Heart left ventricle (tissue), 16 donors: ENCODE results near the gene PMEL. TPM values are rescaled to one million over a fixed set of nuclear protein-coding genes. Genes with fewer than 3 reads are reported as not detected.

Experiments
- ATAC-seq, 4 donors: fragments of 200-7000 bp; cut with Tn5 transposase; one replicate each; pipeline ENCODE4 v1.9.1; 2020 to 2022; ENCODE audit warnings: moderate library complexity in 4 of 4, mild to moderate bottlenecking in 3 of 4, moderate number of reproducible peaks in 1 of 4
- DNase-seq, 5 donors: peaks; one replicate each; pipeline ENCODE4 v3.0.0-alpha.2; 2020
- H3K27ac ChIP-seq, 12 donors: fragments of 200-600 bp; sonication (generic) in 4 of 12; one replicate each; pipeline versions ENCODE4 v1.5.0 to v1.8.0; 2016 to 2022; ENCODE audit warnings: mild to moderate bottlenecking in 2 of 12
- H3K27me3 ChIP-seq, 9 donors: fragments of 200-600 bp; sonication (generic) in 2 of 9; one replicate each; pipeline versions ENCODE4 v1.5.1 to v1.8.0; 2016 to 2022; ENCODE audit warnings: mild to moderate bottlenecking in 3 of 9
- H3K36me3 ChIP-seq, 9 donors: fragments of 200-600 bp; sonication (generic) in 2 of 9; one replicate each; pipeline versions ENCODE4 v1.5.0 to v1.8.0; 2018 to 2022; ENCODE audit warnings: mild to moderate bottlenecking in 2 of 9
- H3K4me1 ChIP-seq, 12 donors: fragments of 200-600 bp; sonication (generic) in 4 of 12; one replicate each; pipeline versions ENCODE4 v1.5.0 to v1.8.0; 2016 to 2022; ENCODE audit warnings: mild to moderate bottlenecking in 3 of 12
- H3K4me3 ChIP-seq, 12 donors: fragments of 200-600 bp; sonication (generic) in 4 of 12; one replicate each; pipeline versions ENCODE4 v1.5.0 to v1.8.0; 2017 to 2022; ENCODE audit warnings: mild to moderate bottlenecking in 9 of 12, moderate library complexity in 4 of 12
- H3K9me3 ChIP-seq, 12 donors: fragments of 200-600 bp; sonication (generic) in 4 of 12; one replicate each; pipeline versions ENCODE4 v1.5.0 to v1.8.0; 2016 to 2022; ENCODE audit warnings: mild to moderate bottlenecking in 1 of 12
- POLR2A ChIP-seq, 2 donors: fragments of 450-650 bp; IDR thresholded peaks; one replicate each; pipeline ENCODE4 v1.6.1; 2017; ENCODE audit warnings: antibody characterized with exemption in 2 of 2, mild to moderate bottlenecking in 2 of 2, moderate library complexity in 2 of 2
- WGBS, 4 donors: extraction: QIAGEN DNeasy Blood & Tissue Kit in 2 of 4; methylation state at CpG; one replicate each; pipeline versions ENCODE4 v1.1.5 to v1.1.7; 2013 to 2018; 5-methylcytosine and 5-hydroxymethylcytosine counted together
- intact Hi-C, 10 donors: fragments of 100-400 bp; cut with DNase I; formaldehyde crosslinking; loops; one replicate each; pipeline versions ENCODE4 v1.11.1 to v1.14.2; 2022
- polyA plus RNA-seq, 2 donors: library from polyadenylated mRNA; stranded (reverse); fragments of 200-250 nt; gene quantifications; one replicate each; pipeline ENCODE4 v1.2.3, GENCODE V29; 2013
- total RNA-seq, 9 donors: library from RNA; depleted of rRNA in 2 of 9; stranded (reverse); fragments of >200 nt in 2 of 9; fragmentation: NEBNext Ultra II Directional in 3 of 9; extraction: Animal tissue kit (Norgen Biotek cat#: 25700) in 3 of 9; gene quantifications; one replicate each; pipeline versions ENCODE4 v1.1.0 to v1.2.4, GENCODE V29; 2016 to 2023
- TF ChIP-seq, protein P1 (sequence below), 12 donors: fragments of 200-600 bp; sonication (generic) in 4 of 12; IDR thresholded peaks; one replicate each; pipeline versions ENCODE4 v1.5.0 to v1.8.0; 2018 to 2022; ENCODE audit warnings: antibody characterized with exemption in 12 of 12, mild to moderate bottlenecking in 5 of 12
- donor health status: ischemic (EF 13 %, LVEDD 7.1; RV severe dilation, severe dysfunction).
- donor health status: healthy with polysubstance abuse.
- donor health status: DM: no; HTN: yes; CAD: no.
- donor health status: DM: no; HTN: no; CAD: no.
- donor health status: ischemic (EF 25% LVEDD 6.9; RV normal size, moderate dysfunction).
- donor health status: ischemic (EF 25% LVEDD 5.7; RV mildly dilated, moderate dysfunction).
- donor health status: healthy.
- donor health status: DM: yes; HTN: yes; CAD: no.
- donor health status: ischemic (EF 35%, LVEDD 5.7; RV mildly dilated, moderate dysfunction).
- donor health status: nonischemic (EF 11% LVEDD 7.7; RV severe dilation, severe dysfunction).
- donor health status: DM: yes; HTN: yes; CAD: no.
- donor health status: PGD.
- donor health status: ischemic (EF 29% LVEDD 5.4; RV normal size, mild dysfunction).
- donor health status: nonischemic (EF 23%, LVEDD 6.1; RV moderate dilation, normal function).

PMEL gene
- total and polyA plus RNA-seq, 11 donors = 0.23 to 1.3 (median 0.60) TPM; not detected in 1

DNA sequence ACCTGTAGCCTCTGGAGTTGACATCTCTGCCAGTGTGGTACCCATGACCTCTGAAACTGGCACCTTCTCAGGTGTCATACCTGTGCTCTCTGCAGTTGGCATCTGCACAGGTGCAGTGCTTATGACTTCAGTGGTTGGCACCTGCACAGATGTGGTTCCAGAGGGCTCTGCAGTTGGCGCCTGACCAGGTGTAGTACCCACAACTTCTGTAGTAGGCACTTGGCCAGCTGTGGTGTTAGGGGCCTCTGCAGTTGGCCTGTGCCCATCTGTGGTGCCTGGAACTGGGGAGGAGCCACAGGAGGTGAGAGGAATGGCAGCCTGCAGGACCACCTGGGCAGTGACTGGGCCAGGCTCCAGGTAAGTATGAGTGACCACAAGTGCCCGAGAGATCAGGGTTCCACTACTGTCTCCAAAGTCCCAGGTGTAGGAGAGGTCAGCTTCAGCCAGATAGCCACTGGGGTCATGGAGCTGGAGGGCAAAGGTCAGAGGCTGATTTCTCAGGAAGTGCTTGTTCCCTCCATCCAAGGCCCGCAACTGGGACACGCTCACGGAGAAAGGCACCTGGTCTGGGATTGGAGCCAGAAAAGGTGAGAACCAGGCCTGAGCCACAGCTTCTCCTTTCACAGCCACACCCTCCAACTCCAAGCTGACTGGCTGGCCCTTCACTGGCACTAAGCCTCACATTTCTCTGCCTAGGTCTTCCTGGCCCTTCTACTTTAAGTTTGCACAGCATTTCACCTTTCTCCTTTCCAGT, 8.6 kb downstream of the PMEL start:
- H3K27ac ChIP-seq = no peak overlapping the region
- peaks cover 0 to 22% (median 3%) of the 10 kb centered on the region in 9 donors for H3K36me3 ChIP-seq
- WGBS, 4 donors = 75 to 98% (median 92%) methylated on average over 5 of the region's 5 CpGs
- ATAC-seq = no peak
- intact Hi-C loops = no loop called here
- no peaks in the 10 kb centered on the region for H3K9me3 ChIP-seq
- no peak for DNase-seq
- no peak overlapping the region for H3K4me3 ChIP-seq
- no peaks in the 10 kb centered on the region for H3K27me3 ChIP-seq
- TF ChIP-seq, protein P1, sequence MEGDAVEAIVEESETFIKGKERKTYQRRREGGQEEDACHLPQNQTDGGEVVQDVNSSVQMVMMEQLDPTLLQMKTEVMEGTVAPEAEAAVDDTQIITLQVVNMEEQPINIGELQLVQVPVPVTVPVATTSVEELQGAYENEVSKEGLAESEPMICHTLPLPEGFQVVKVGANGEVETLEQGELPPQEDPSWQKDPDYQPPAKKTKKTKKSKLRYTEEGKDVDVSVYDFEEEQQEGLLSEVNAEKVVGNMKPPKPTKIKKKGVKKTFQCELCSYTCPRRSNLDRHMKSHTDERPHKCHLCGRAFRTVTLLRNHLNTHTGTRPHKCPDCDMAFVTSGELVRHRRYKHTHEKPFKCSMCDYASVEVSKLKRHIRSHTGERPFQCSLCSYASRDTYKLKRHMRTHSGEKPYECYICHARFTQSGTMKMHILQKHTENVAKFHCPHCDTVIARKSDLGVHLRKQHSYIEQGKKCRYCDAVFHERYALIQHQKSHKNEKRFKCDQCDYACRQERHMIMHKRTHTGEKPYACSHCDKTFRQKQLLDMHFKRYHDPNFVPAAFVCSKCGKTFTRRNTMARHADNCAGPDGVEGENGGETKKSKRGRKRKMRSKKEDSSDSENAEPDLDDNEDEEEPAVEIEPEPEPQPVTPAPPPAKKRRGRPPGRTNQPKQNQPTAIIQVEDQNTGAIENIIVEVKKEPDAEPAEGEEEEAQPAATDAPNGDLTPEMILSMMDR (IDR thresholded peaks at IDR 0.05) = no peak
- no peak for TF ChIP-seq POLR2A (IDR thresholded peaks at IDR 0.05)
- H3K4me1 ChIP-seq = no peaks in the 10 kb centered on the region

DNA sequence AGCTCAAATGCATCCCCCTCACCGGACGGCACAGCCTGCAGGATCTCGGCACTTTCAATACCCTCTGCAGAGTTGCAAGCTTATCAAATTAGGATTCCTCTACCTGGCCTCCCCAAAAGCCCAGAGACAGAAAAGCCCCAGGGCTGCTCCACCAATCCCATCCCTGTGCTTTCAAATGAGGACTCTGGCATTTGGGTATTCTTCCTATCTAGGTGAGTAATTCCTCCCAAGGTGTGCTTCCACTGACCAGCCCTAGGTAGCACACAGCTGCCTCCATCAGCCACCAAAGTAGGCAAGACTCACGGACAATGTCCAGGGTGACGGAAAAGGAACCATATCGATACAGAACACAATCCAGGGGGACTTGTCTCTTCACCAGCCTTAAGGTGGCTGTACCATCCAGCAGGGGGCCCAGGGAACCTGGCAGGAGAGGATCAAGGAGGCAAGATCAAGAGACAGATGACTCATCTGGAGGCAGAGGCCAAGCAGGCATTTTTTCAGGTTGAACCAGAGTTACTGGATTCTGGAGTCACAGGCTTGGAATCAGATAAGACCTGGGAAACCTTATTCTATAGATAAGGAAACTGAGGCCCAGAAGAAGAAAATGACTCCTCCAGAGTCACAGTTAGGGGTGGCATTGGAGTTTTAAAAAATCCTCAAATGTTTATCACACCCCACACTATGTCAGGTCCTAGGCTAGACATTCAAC, 9.9 kb downstream of the PMEL start:
- DNase-seq (no peak), ATAC-seq (no peak)
- Histone ChIP-seq H3K27ac (no peak overlapping the region), H3K4me3 (no peak overlapping the region), H3K27me3 (no peaks in the 10 kb centered on the region), H3K4me1 (no peaks in the 10 kb centered on the region), H3K9me3 (no peaks in the 10 kb centered on the region), H3K36me3 (peaks cover 0 to 36% (median 7%) of the 10 kb centered on the region in 9 donors)
- 78 to 91% (median 85%) methylated on average over 6 of the region's 6 CpGs for WGBS, 4 donors
- TF ChIP-seq POLR2A (IDR thresholded peaks at IDR 0.05) = no peak
- TF ChIP-seq, protein P1 (IDR thresholded peaks at IDR 0.05) = no peak
- intact Hi-C loops = no loop called here

DNA sequence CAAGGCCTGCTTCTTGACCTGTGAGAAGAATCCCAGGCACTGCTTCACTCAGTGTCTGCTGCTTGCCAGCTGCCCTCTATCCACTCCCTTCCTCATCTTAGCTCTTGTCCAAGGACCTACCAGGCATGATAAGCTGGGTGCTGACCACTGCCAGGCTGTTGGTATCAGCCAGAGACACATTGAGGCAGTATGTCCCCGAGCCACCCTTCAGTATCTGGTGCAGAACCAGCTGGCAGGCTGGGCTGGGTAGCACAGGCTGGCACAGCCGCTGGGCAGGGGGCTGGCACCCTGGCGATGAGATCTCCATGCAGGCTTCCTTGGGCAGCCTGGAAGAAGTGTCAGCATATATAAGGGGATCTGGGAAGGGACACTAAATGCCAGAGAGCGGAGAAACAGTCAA, 10.5 kb downstream of the PMEL start:
- Histone ChIP-seq H3K27ac (no peak overlapping the region), H3K27me3 (no peaks in the 10 kb centered on the region), H3K9me3 (no peaks in the 10 kb centered on the region), H3K4me1 (no peaks in the 10 kb centered on the region), H3K4me3 (no peak overlapping the region), H3K36me3 (peaks cover 0 to 39% (median 7%) of the 10 kb centered on the region in 9 donors)
- peak in 2 of 4 donors; percentile 35 to 61 for ATAC-seq
- no peak for DNase-seq
- intact Hi-C loops = no loop called here
- WGBS, 4 donors = 81 to 94% (median 85%) methylated on average over 3 to 4 of the region's 4 CpGs
- TF ChIP-seq, protein P1 (IDR thresholded peaks at IDR 0.05) = no peak
- TF ChIP-seq POLR2A (IDR thresholded peaks at IDR 0.05) = no peak

DNA sequence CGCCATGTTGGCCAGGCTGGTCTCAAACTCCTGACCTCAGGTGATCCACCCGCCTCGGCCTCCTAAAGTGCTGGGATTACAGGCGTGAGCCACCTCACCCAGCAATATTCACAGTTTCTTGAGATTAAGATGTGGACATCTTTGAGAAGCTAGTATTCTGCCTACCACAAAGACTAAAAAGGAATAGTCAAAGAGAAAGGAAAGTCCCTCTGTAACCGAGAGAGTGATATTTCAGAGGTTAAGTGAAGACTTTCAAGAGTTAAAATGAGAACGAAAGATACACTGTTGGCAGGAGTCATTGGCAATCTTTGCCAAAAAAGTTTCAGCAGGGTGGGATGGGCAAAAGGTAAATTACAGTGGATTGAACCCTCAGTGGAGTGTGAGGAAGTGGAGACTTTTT, 19.3 kb downstream of the PMEL start:
- H3K4me3 ChIP-seq = no peak overlapping the region
- intact Hi-C loops = no loop called here
- ATAC-seq (no peak), DNase-seq (no peak)
- H3K4me1 ChIP-seq = no peaks in the 10 kb centered on the region
- TF ChIP-seq POLR2A (IDR thresholded peaks at IDR 0.05) = no peak
- TF ChIP-seq, protein P1 (IDR thresholded peaks at IDR 0.05) = no peak
- 73 to 83% (median 81%) methylated on average over 6 of the region's 6 CpGs for WGBS, 4 donors
- H3K27ac ChIP-seq = no peak overlapping the region
- H3K9me3 ChIP-seq = no peaks in the 10 kb centered on the region
- H3K36me3 ChIP-seq = peaks cover 0 to 67% (median 8%) of the 10 kb centered on the region in 9 donors
- H3K27me3 ChIP-seq = no peaks in the 10 kb centered on the region
